ENCODE data around the gene C1QTNF4. TPM values are rescaled to one million over a fixed set of nuclear protein-coding genes. Genes with fewer than 3 reads are reported as not detected.

The C1QTNF4 gene
- total and polyA plus RNA-seq, 2 of the 13 experiments (the other 11 are each of a cell fraction or from before 2014, with no cell fraction given): not detected

DNA sequence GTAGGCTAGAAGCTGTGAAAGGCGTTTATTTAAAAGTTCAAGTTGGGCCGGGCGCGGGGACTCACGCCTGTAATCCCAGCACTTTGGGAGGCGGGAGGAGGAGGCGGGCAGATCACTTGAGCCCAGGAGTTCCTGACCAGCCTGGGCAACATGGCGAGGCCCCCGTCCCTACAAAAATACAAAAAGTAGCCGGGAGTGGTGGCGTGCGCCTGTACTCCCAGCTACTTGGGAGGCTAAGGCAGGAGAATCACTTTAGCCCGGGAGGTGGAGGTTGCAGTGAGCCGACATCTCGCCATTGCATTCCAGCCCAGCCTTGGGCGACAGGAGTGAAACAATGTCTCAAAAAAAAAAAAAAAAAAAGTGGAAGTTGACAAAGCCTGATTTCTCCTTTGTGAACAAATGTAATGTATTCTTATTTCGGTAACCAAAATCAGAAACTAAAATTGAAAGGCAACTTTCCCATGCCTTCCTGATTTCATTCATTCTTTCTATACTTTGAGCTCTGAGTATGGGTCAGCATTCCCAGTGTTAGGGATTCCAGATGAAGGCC lies 28.0 kb downstream of the C1QTNF4 start (continued):
- no peak for TF ChIP-seq ZNF589 (CRISPR knock-in tag; conservative IDR thresholded peaks at IDR 0.05)
- TF ChIP-seq, protein P1, sequence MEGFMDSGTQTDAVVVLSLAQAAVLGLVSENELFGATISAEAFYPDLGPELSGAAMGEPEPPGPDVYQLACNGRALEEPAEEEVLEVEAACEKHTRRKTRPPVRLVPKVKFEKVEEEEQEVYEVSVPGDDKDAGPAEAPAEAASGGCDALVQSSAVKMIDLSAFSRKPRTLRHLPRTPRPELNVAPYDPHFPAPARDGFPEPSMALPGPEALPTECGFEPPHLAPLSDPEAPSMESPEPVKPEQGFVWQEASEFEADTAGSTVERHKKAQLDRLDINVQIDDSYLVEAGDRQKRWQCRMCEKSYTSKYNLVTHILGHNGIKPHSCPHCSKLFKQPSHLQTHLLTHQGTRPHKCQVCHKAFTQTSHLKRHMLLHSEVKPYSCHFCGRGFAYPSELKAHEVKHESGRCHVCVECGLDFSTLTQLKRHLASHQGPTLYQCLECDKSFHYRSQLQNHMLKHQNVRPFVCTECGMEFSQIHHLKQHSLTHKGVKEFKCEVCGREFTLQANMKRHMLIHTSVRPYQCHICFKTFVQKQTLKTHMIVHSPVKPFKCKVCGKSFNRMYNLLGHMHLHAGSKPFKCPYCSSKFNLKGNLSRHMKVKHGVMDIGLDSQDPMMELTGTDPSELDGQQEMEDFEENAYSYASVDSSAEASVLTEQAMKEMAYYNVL (CRISPR knock-in tag; IDR thresholded peaks at IDR 0.05; ENCODE audit: borderline replicate concordance): no peak
- no peak for TF ChIP-seq JDP2 (CRISPR knock-in tag; IDR thresholded peaks at IDR 0.05; ENCODE audit: borderline replicate concordance)
- TF ChIP-seq ELF4 (CRISPR knock-in tag; IDR thresholded peaks at IDR 0.05; ENCODE audit: borderline replicate concordance): no peak
- TF ChIP-seq, protein P2, sequence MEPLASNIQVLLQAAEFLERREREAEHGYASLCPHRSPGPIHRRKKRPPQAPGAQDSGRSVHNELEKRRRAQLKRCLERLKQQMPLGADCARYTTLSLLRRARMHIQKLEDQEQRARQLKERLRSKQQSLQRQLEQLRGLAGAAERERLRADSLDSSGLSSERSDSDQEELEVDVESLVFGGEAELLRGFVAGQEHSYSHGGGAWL (CRISPR knock-in tag; IDR thresholded peaks at IDR 0.05): no peak
- TF ChIP-seq, protein P3, sequence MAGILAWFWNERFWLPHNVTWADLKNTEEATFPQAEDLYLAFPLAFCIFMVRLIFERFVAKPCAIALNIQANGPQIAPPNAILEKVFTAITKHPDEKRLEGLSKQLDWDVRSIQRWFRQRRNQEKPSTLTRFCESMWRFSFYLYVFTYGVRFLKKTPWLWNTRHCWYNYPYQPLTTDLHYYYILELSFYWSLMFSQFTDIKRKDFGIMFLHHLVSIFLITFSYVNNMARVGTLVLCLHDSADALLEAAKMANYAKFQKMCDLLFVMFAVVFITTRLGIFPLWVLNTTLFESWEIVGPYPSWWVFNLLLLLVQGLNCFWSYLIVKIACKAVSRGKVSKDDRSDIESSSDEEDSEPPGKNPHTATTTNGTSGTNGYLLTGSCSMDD (CRISPR knock-in tag; IDR thresholded peaks at IDR 0.05): no peak
- TF ChIP-seq ZMYM3 (CRISPR knock-in tag; IDR thresholded peaks at IDR 0.05): peak; percentile 34; the same call in 1 of the 2 replicates
- peak; percentile 10 for TF ChIP-seq YY1 (IDR thresholded peaks at IDR 0.05; ENCODE audit: insufficient read depth, insufficient replicate concordance, low read depth, low read length)
- 0 out of 2 replicates have a peak, but pooled peaks have one; percentile 8 for TF ChIP-seq SPEN (CRISPR knock-in tag; IDR thresholded peaks at IDR 0.05; ENCODE audit: low read depth)
- TF ChIP-seq ARNTL (CRISPR knock-in tag; IDR thresholded peaks at IDR 0.05): 0 out of 2 replicates have a peak, but pooled peaks have one; percentile 39
- TF ChIP-seq MAZ (IDR thresholded peaks at IDR 0.05; ENCODE audit: borderline replicate concordance, low read depth, low read length): 0 out of 2 replicates have a peak, but pooled peaks have one; percentile 3
- no peak for TF ChIP-seq MAZ (CRISPR knock-in tag; IDR thresholded peaks at IDR 0.05; ENCODE audit: low read depth)
